RWPE2 (cell line): ENCODE data around the gene RFC4.
A peak's percentile ranks its signal among the peaks of the same experiment; 100 is the strongest.

Experiments used
- ATAC-seq: fragments of 200-7000 bp; cut with Tn5 transposase; 3 replicates; pipeline ENCODE4 v1.9.1; 2021; ENCODE audit warnings: low read depth
- DNase-seq: peaks from one replicate; pipeline ENCODE4 v3.0.0-alpha.2; 2020; ENCODE audit warnings: low spot score
- H3K27ac ChIP-seq: fragments of 450-650 bp; 2 replicates; pipeline ENCODE4 v1.5.1; 2017; ENCODE audit warnings: mild to moderate bottlenecking; ENCODE audit not compliant: poor library complexity, severe bottlenecking
- H3K27me3 ChIP-seq: fragments of 250-450 bp; sonication (Bioruptor Pico); 2 replicates; pipeline ENCODE4 v1.5.1; 2021; ENCODE audit warnings: mild to moderate bottlenecking, moderate library complexity; ENCODE audit not compliant: insufficient read depth, poor library complexity, severe bottlenecking
- H3K36me3 ChIP-seq: fragments of 250-450 bp; sonication (Bioruptor Pico); 2 replicates; pipeline ENCODE4 v1.5.1; 2020; ENCODE audit warnings: low read depth, mild to moderate bottlenecking, moderate library complexity
- H3K4me1 ChIP-seq: fragments of 250-450 bp; sonication (Bioruptor Pico); 2 replicates; pipeline ENCODE4 v1.5.1; 2021; ENCODE audit warnings: mild to moderate bottlenecking, moderate library complexity; ENCODE audit not compliant: insufficient read depth, poor library complexity, severe bottlenecking
- H3K4me3 ChIP-seq: fragments of 250-450 bp; sonication (Bioruptor Pico); 2 replicates; pipeline ENCODE4 v1.5.1; 2021; ENCODE audit warnings: mild to moderate bottlenecking, moderate library complexity; ENCODE audit not compliant: severe bottlenecking
- H3K9me3 ChIP-seq: fragments of 250-450 bp; sonication (Bioruptor Pico); 2 replicates; pipeline ENCODE4 v1.5.1; 2021; ENCODE audit warnings: mild to moderate bottlenecking, moderate library complexity; ENCODE audit not compliant: severe bottlenecking
- TF ChIP-seq, protein P1 (sequence below): fragments of 450-650 bp; IDR thresholded peaks from one replicate; pipeline ENCODE4 v1.5.1; 2017; ENCODE audit warnings: mild to moderate bottlenecking, moderate library complexity; ENCODE audit not compliant: poor library complexity, severe bottlenecking

Gene RFC4

GRCh38 chr3:186849374-186849975 is 43.2 kb upstream of the RFC4 start:
- DNase-seq (no peak), ATAC-seq (peak; percentile 72)
- H3K4me3 ChIP-seq = no peak overlapping the region
- no peaks in the 10 kb centered on the region for H3K27me3 ChIP-seq
- TF ChIP-seq, protein P1, sequence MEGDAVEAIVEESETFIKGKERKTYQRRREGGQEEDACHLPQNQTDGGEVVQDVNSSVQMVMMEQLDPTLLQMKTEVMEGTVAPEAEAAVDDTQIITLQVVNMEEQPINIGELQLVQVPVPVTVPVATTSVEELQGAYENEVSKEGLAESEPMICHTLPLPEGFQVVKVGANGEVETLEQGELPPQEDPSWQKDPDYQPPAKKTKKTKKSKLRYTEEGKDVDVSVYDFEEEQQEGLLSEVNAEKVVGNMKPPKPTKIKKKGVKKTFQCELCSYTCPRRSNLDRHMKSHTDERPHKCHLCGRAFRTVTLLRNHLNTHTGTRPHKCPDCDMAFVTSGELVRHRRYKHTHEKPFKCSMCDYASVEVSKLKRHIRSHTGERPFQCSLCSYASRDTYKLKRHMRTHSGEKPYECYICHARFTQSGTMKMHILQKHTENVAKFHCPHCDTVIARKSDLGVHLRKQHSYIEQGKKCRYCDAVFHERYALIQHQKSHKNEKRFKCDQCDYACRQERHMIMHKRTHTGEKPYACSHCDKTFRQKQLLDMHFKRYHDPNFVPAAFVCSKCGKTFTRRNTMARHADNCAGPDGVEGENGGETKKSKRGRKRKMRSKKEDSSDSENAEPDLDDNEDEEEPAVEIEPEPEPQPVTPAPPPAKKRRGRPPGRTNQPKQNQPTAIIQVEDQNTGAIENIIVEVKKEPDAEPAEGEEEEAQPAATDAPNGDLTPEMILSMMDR = peak; percentile 68
- no peaks in the 10 kb centered on the region for H3K9me3 ChIP-seq
- no peak overlapping the region for H3K27ac ChIP-seq
- no peaks in the 10 kb centered on the region for H3K4me1 ChIP-seq
- no peaks in the 10 kb centered on the region for H3K36me3 ChIP-seq

GRCh38 chr3:186847437-186847836 is 41.2 kb upstream of the RFC4 start:
- ATAC-seq (no peak), DNase-seq (no peak)
- no peaks in the 10 kb centered on the region for H3K27me3 ChIP-seq

GRCh38 chr3:186845756-186846155 is 39.5 kb upstream of the RFC4 start:
- no peaks in the 10 kb centered on the region for H3K36me3 ChIP-seq
- H3K4me3 ChIP-seq = no peak overlapping the region
- no peak overlapping the region for H3K27ac ChIP-seq
- TF ChIP-seq, protein P1 = no peak
- no peaks in the 10 kb centered on the region for H3K9me3 ChIP-seq
- H3K4me1 ChIP-seq = no peaks in the 10 kb centered on the region
- ATAC-seq (no peak), DNase-seq (no peak)
- H3K27me3 ChIP-seq = no peaks in the 10 kb centered on the region

More at GRCh38 chr3:186847437-186847836, 41.2 kb upstream of the RFC4 start:
- Histone ChIP-seq H3K36me3 (no peaks in the 10 kb centered on the region), H3K4me1 (no peaks in the 10 kb centered on the region), H3K27ac (no peak overlapping the region), H3K4me3 (no peak overlapping the region), H3K9me3 (no peaks in the 10 kb centered on the region)
- TF ChIP-seq, protein P1 = no peak

- ATAC-seq = no peak
- H3K4me3 ChIP-seq = no peak overlapping the region
- DNase-seq = no peak
- no peaks in the 10 kb centered on the region for H3K27me3 ChIP-seq
- no peak overlapping the region for H3K27ac ChIP-seq
- no peaks in the 10 kb centered on the region for H3K36me3 ChIP-seq
- no peaks in the 10 kb centered on the region for H3K4me1 ChIP-seq
- TF ChIP-seq, protein P1 = no peak
- no peaks in the 10 kb centered on the region for H3K9me3 ChIP-seq
Measured at GRCh38 chr3:186844908-186845307, 38.6 kb upstream of the RFC4 start.

GRCh38 chr3:186843039-186843432 is 36.8 kb upstream of the RFC4 start:
- TF ChIP-seq, protein P1 = no peak
- ATAC-seq (no peak), DNase-seq (no peak)
- no peaks in the 10 kb centered on the region for H3K36me3 ChIP-seq
- no peak overlapping the region for H3K27ac ChIP-seq
- H3K4me3 ChIP-seq = no peak overlapping the region
- H3K4me1 ChIP-seq = no peaks in the 10 kb centered on the region
- H3K27me3 ChIP-seq = no peaks in the 10 kb centered on the region
- H3K9me3 ChIP-seq = no peaks in the 10 kb centered on the region
